Activated CD8-positive, alpha-beta T cell treated with anti-CD3 and anti-CD28 coated beads for 36 hours (primary cell): ENCODE measurements around the gene ACSL4. TPM values are rescaled to one million over a fixed set of nuclear protein-coding genes. Genes with fewer than 3 reads are reported as not detected.
A peak's percentile ranks its signal among the peaks of the same experiment; 100 is the strongest.

Experiments
- ATAC-seq: fragments of 200-7000 bp; cut with Tn5 transposase; one replicate; pipeline ENCODE4 v1.10.0; 2021; ENCODE audit warnings: mild to moderate bottlenecking, moderate library complexity
- CTCF ChIA-PET: fragments of 350-600 bp; sonication (Branson Sonifier 250); formaldehyde crosslinking; loops from one replicate; lab custom pipeline; 2021; ENCODE audit warnings: antibody characterized with exemption; lab: Charles Lee
- POLR2A ChIA-PET: fragments of 350-600 bp; sonication (Branson Sonifier 250); formaldehyde crosslinking; loops from one replicate; lab custom pipeline; 2021; ENCODE audit warnings: antibody characterized with exemption; lab: Charles Lee
- DNase-seq: peaks from one replicate; pipeline ENCODE4 v3.0.0-alpha.2; 2020
- H3K27ac Mint-ChIP-seq: one replicate; pipeline ENCODE4 v1.8.0; 2021; ENCODE audit warnings: mild to moderate bottlenecking, mixed read lengths
- H3K27me3 Mint-ChIP-seq: one replicate; pipeline ENCODE4 v1.8.0; 2021; ENCODE audit warnings: mixed read lengths
- H3K36me3 Mint-ChIP-seq: one replicate; pipeline ENCODE4 v1.8.0; 2021; ENCODE audit warnings: low read depth, mixed read lengths
- H3K4me1 Mint-ChIP-seq: one replicate; pipeline ENCODE4 v1.8.0; 2021; ENCODE audit warnings: low read depth, mixed read lengths
- H3K4me3 Mint-ChIP-seq: one replicate; pipeline ENCODE4 v1.8.0; 2021; ENCODE audit warnings: mild to moderate bottlenecking, moderate library complexity, mixed read lengths
- H3K9me3 Mint-ChIP-seq: one replicate; pipeline ENCODE4 v1.8.0; 2021; ENCODE audit warnings: mixed read lengths
- intact Hi-C: fragments of 100-400 bp; cut with micrococcal nuclease; formaldehyde crosslinking; loops from one replicate; pipeline ENCODE4 v1.10.0; 2022
- total RNA-seq, 2 experiments: library from RNA; stranded (reverse); gene quantifications; one replicate each; pipeline ENCODE4 v1.2.3, GENCODE V29; 2021
- TF ChIP-seq, protein P1 (sequence below): fragments of 200-600 bp; IDR thresholded peaks from one replicate; pipeline ENCODE4 v1.8.0; 2022; ENCODE audit warnings: antibody characterized with exemption, mild to moderate bottlenecking

ACSL4 gene
- total RNA-seq, 2 experiments from 2014 or later: 63.1 to 64.0 TPM

DNA sequence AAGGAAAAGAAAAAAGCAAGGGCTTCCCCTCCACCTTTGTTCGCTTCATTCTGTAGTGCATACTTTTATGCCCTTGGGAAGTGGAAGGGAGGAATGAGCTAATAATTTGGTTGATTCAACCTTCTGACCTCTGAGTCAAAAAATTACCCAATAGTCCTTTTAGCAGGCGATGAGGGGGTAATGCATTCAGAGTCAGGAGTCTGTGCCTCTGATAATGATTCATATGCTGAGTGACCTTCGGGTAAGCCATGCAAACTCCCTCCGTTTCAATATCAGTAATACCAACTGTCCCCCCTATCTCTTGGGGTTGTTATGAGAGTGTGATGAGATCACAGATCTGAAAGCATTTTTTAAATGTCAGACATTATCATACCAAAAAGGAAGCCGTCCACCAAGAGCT is 41.6 kb upstream of the ACSL4 start:
- TF ChIP-seq, protein P1, sequence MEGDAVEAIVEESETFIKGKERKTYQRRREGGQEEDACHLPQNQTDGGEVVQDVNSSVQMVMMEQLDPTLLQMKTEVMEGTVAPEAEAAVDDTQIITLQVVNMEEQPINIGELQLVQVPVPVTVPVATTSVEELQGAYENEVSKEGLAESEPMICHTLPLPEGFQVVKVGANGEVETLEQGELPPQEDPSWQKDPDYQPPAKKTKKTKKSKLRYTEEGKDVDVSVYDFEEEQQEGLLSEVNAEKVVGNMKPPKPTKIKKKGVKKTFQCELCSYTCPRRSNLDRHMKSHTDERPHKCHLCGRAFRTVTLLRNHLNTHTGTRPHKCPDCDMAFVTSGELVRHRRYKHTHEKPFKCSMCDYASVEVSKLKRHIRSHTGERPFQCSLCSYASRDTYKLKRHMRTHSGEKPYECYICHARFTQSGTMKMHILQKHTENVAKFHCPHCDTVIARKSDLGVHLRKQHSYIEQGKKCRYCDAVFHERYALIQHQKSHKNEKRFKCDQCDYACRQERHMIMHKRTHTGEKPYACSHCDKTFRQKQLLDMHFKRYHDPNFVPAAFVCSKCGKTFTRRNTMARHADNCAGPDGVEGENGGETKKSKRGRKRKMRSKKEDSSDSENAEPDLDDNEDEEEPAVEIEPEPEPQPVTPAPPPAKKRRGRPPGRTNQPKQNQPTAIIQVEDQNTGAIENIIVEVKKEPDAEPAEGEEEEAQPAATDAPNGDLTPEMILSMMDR: no peak
- Mint-ChIP-seq H3K36me3 (no peaks in the 10 kb centered on the region), H3K4me3 (no peak overlapping the region), H3K27me3 (no peaks in the 10 kb centered on the region), H3K9me3 (no peaks in the 10 kb centered on the region), H3K4me1 (peaks cover 7% of the 10 kb centered on the region), H3K27ac (no peak overlapping the region)
- DNase-seq (peak; percentile 11), ATAC-seq (peak; percentile 96)
- intact Hi-C loops: loop anchor here (10.0 kb wide), 1 partner anchor 80 kb away; no protein-coding TSS in a partner anchor
- ChIA-PET CTCF (no interaction called here), POLR2A (no interaction called here)

DNA sequence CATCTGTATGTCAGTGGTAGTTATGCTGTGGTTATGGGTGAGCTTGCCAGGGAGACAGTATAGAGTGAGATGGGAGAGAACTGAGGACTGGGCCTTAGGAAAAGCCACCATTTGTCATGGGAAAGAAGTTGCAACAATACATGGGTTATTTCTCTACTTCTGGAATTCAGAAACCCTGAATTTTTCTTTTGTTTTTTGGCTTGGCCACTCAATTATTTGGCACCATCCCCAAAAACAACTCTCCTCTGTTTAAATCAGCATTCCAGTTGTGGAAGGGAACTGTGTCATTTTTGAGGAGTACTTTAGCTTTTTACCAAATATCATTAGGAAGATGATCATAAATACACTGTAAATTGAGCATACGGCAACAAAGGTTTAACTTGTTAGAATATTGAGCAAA is 41.1 kb upstream of the ACSL4 start:
- ATAC-seq: no peak
- TF ChIP-seq, protein P1: no peak
- ChIA-PET POLR2A (no interaction called here), CTCF (no interaction called here)
- Mint-ChIP-seq H3K4me3 (no peak overlapping the region), H3K36me3 (no peaks in the 10 kb centered on the region), H3K27me3 (no peaks in the 10 kb centered on the region), H3K9me3 (no peaks in the 10 kb centered on the region), H3K27ac (no peak overlapping the region), H3K4me1 (peaks cover 7% of the 10 kb centered on the region)
- no peak for DNase-seq
- intact Hi-C loops: loop anchor here (10.0 kb wide), 1 partner anchor 81 kb away; no protein-coding TSS in a partner anchor

DNA sequence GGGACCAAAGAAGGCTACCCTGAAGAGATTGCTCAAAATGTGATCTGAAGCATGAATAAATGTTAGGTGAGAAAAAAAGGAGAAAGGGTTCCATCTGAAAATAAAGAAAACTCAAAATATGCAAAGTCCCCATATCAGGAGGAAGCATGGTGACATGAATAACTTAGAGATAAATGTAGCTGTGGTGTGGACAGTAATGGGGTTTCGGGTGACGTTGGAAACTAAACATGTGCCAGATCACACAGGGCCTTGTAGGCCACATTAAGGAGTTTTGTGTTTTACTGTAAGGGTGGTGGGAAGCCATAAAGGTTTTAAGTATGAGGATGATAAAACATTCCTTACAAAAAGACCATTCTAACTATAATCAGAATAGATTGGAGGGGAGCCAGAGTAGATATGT is 40.3 kb upstream of the ACSL4 start:
- ChIA-PET CTCF (no interaction called here), POLR2A (no interaction called here)
- DNase-seq (no peak), ATAC-seq (no peak)
- H3K27me3 Mint-ChIP-seq: no peaks in the 10 kb centered on the region
- intact Hi-C loops: loop anchor here (10.0 kb wide), 1 partner anchor 81 kb away; no protein-coding TSS in a partner anchor
- H3K27ac Mint-ChIP-seq: no peak overlapping the region
- TF ChIP-seq, protein P1: no peak
- H3K4me3 Mint-ChIP-seq: no peak overlapping the region
- no peaks in the 10 kb centered on the region for H3K36me3 Mint-ChIP-seq
- H3K9me3 Mint-ChIP-seq: no peaks in the 10 kb centered on the region
- peaks cover 7% of the 10 kb centered on the region for H3K4me1 Mint-ChIP-seq

DNA sequence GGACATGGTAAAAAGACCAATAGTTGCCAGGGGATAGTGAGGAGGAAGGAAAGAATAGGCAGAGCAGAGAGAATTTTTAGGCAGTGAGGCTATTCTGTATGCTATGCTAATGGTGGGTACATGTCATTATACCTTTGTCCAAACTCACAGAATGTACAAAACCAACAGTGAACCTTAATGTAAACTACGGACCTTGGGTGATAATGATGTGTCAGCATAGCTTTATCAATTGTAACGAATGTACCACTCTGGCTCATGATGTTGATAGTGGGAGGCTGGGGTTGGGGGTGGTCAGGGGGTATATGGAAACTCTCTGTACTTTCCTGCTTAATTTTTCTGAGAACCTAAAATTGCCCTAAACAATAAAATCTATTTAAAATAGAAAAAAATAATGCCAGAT is 37.7 kb upstream of the ACSL4 start:
- peaks cover 7% of the 10 kb centered on the region for H3K4me1 Mint-ChIP-seq
- H3K27me3 Mint-ChIP-seq: no peaks in the 10 kb centered on the region
- no peak overlapping the region for H3K27ac Mint-ChIP-seq
- intact Hi-C loops: loop anchor here (10.0 kb wide), 1 partner anchor 84 kb away; no protein-coding TSS in a partner anchor
- H3K4me3 Mint-ChIP-seq: no peak overlapping the region
- DNase-seq (no peak), ATAC-seq (no peak)
- H3K9me3 Mint-ChIP-seq: no peaks in the 10 kb centered on the region
- TF ChIP-seq, protein P1: no peak
- POLR2A ChIA-PET: no interaction called here
- CTCF ChIA-PET: no interaction called here
- H3K36me3 Mint-ChIP-seq: no peaks in the 10 kb centered on the region

DNA sequence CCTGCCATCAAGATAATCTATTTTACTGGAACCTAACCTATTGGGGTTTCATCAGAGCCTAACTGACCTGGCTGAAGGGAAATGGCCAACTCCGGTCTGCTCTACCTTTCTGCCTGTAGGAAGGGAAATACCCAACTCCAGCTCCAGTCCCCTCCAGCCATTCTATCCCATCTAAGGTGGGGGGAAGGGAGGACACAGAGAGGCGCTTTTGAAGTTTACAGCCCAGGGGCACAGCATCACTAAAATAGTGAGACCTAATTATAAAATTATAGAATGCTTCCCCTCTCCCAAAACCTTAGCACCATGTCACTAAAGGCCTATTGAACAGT is 27.8 kb upstream of the ACSL4 start:
- Mint-ChIP-seq H3K36me3 (no peaks in the 10 kb centered on the region), H3K4me1 (peaks cover 2% of the 10 kb centered on the region), H3K4me3 (no peak overlapping the region), H3K27me3 (no peaks in the 10 kb centered on the region), H3K9me3 (no peaks in the 10 kb centered on the region), H3K27ac (no peak overlapping the region)
- ChIA-PET POLR2A (no interaction called here), CTCF (no interaction called here)
- DNase-seq (no peak), ATAC-seq (no peak)
- intact Hi-C loops: no loop called here
- TF ChIP-seq, protein P1: no peak
